ENCODE measurements around the gene PRUNE2. TPM values are rescaled to one million over a fixed set of nuclear protein-coding genes. Genes with fewer than 3 reads are reported as not detected.

Gene PRUNE2
- total RNA-seq, 1 donor from 2014 or later = 6.7 TPM

- no peaks in the 10 kb centered on the region for H3K36me3 Mint-ChIP-seq (ENCODE audit: low read depth, unreplicated experiment)
- TF ChIP-seq CTCF (IDR thresholded peaks at IDR 0.05; ENCODE audit: unreplicated experiment) = no peak
- H3K4me1 Mint-ChIP-seq (ENCODE audit: unreplicated experiment) = no peaks in the 10 kb centered on the region
- peaks cover under 1% of the 10 kb centered on the region for H3K27me3 Mint-ChIP-seq (ENCODE audit: unreplicated experiment)
- H3K27ac Mint-ChIP-seq (ENCODE audit: unreplicated experiment) = no peak overlapping the region
- H3K9me3 Mint-ChIP-seq (ENCODE audit: unreplicated experiment) = no peaks in the 10 kb centered on the region
- no peak for DNase-seq (ENCODE audit: low spot score)
- no peak overlapping the region for H3K4me3 Mint-ChIP-seq (ENCODE audit: unreplicated experiment)
Measured at GRCh38 chr9:76737154-76737902, 168.6 kb downstream of the PRUNE2 start.

GRCh38 chr9:76734716-76735115 is 171.2 kb downstream of the PRUNE2 start:
- H3K4me1 Mint-ChIP-seq (ENCODE audit: unreplicated experiment) = no peaks in the 10 kb centered on the region
- no peak overlapping the region for H3K27ac Mint-ChIP-seq (ENCODE audit: unreplicated experiment)
- no peak for DNase-seq (ENCODE audit: low spot score)
- no peak for TF ChIP-seq CTCF (IDR thresholded peaks at IDR 0.05; ENCODE audit: unreplicated experiment)
- H3K9me3 Mint-ChIP-seq (ENCODE audit: unreplicated experiment) = no peaks in the 10 kb centered on the region
- no peaks in the 10 kb centered on the region for H3K36me3 Mint-ChIP-seq (ENCODE audit: low read depth, unreplicated experiment)
- H3K4me3 Mint-ChIP-seq (ENCODE audit: unreplicated experiment) = no peak overlapping the region
- no peaks in the 10 kb centered on the region for H3K27me3 Mint-ChIP-seq (ENCODE audit: unreplicated experiment)

- no peak overlapping the region for H3K4me3 Mint-ChIP-seq (ENCODE audit: unreplicated experiment)
Measured at GRCh38 chr9:76733096-76733495, 172.8 kb downstream of the PRUNE2 start.

GRCh38 chr9:76732341-76732958 is 173.5 kb downstream of the PRUNE2 start:
- H3K4me3 Mint-ChIP-seq (ENCODE audit: unreplicated experiment) = no peak overlapping the region
- TF ChIP-seq CTCF (IDR thresholded peaks at IDR 0.05; ENCODE audit: unreplicated experiment) = no peak
- no peaks in the 10 kb centered on the region for H3K36me3 Mint-ChIP-seq (ENCODE audit: low read depth, unreplicated experiment)
- no peak overlapping the region for H3K27ac Mint-ChIP-seq (ENCODE audit: unreplicated experiment)
- no peaks in the 10 kb centered on the region for H3K27me3 Mint-ChIP-seq (ENCODE audit: unreplicated experiment)
- H3K9me3 Mint-ChIP-seq (ENCODE audit: unreplicated experiment) = no peaks in the 10 kb centered on the region
- no peak for DNase-seq (ENCODE audit: low spot score)
- no peaks in the 10 kb centered on the region for H3K4me1 Mint-ChIP-seq (ENCODE audit: unreplicated experiment)

More at GRCh38 chr9:76733096-76733495, 172.8 kb downstream of the PRUNE2 start:
- no peak overlapping the region for H3K27ac Mint-ChIP-seq (ENCODE audit: unreplicated experiment)
- no peaks in the 10 kb centered on the region for H3K4me1 Mint-ChIP-seq (ENCODE audit: unreplicated experiment)
- no peak for DNase-seq (ENCODE audit: low spot score)
- H3K9me3 Mint-ChIP-seq (ENCODE audit: unreplicated experiment) = no peaks in the 10 kb centered on the region
- H3K27me3 Mint-ChIP-seq (ENCODE audit: unreplicated experiment) = no peaks in the 10 kb centered on the region
- no peaks in the 10 kb centered on the region for H3K36me3 Mint-ChIP-seq (ENCODE audit: low read depth, unreplicated experiment)
- no peak for TF ChIP-seq CTCF (IDR thresholded peaks at IDR 0.05; ENCODE audit: unreplicated experiment)

- H3K36me3 Mint-ChIP-seq (ENCODE audit: low read depth, unreplicated experiment) = no peaks in the 10 kb centered on the region
- no peaks in the 10 kb centered on the region for H3K4me1 Mint-ChIP-seq (ENCODE audit: unreplicated experiment)
- H3K9me3 Mint-ChIP-seq (ENCODE audit: unreplicated experiment) = no peaks in the 10 kb centered on the region
Measured at GRCh38 chr9:76730801-76731200, 175.1 kb downstream of the PRUNE2 start.

More at GRCh38 chr9:76730801-76731200, 175.1 kb downstream of the PRUNE2 start:
- no peak overlapping the region for H3K27ac Mint-ChIP-seq (ENCODE audit: unreplicated experiment)
- no peak for DNase-seq (ENCODE audit: low spot score)
- no peaks in the 10 kb centered on the region for H3K27me3 Mint-ChIP-seq (ENCODE audit: unreplicated experiment)
- H3K4me3 Mint-ChIP-seq (ENCODE audit: unreplicated experiment) = no peak overlapping the region
- no peak for TF ChIP-seq CTCF (IDR thresholded peaks at IDR 0.05; ENCODE audit: unreplicated experiment)
